K562 (cell line): ENCODE measurements around the gene PRM1. TPM values are rescaled to one million over a fixed set of nuclear protein-coding genes. Genes with fewer than 3 reads are reported as not detected.

Experiments used
- FOSL1 ChIP-seq: fragments of 200-800 bp; sonication (Bioruptor generic); conservative IDR thresholded peaks from 2 replicates; pipeline ENCODE4 v1.6.1; 2016; ENCODE audit warnings: missing genetic modification characterization, missing compliant biosample characterization
- LCOR ChIP-seq: sonication (generic); formaldehyde crosslinking; IDR thresholded peaks from 2 replicates; pipeline ENCODE4 v1.8.0; 2022; ENCODE audit warnings: mild to moderate bottlenecking, missing genetic modification reagents
- OTX1 ChIP-seq: fragments of 450-650 bp; formaldehyde crosslinking; IDR thresholded peaks from 2 replicates; pipeline ENCODE4 v1.4.0; 2022; ENCODE audit warnings: mild to moderate bottlenecking
- RBM39 ChIP-seq: fragments of 200-400 bp; formaldehyde crosslinking; optimal IDR thresholded peaks from 2 replicates; pipeline ENCODE3; 2018; ENCODE audit warnings: low read depth, low read length
- SAFB ChIP-seq: fragments of 200-400 bp; formaldehyde crosslinking; IDR thresholded peaks from 2 replicates; pipeline ENCODE4 v1.6.1; 2017; ENCODE audit warnings: low read depth, low read length, borderline replicate concordance
- SMC3 ChIP-seq: conservative IDR thresholded peaks from 2 replicates; pipeline ENCODE4 v1.6.1; 2011; ENCODE audit warnings: low read depth, low read length, improper control_type of control experiment; ENCODE audit not compliant: insufficient read depth
- ZKSCAN1 ChIP-seq: fragments of 150-350 bp; IDR thresholded peaks from 2 replicates; pipeline ENCODE4 v1.6.1; 2016; ENCODE audit warnings: low read depth, low read length
- ZNF184 ChIP-seq: sonication (generic); formaldehyde crosslinking; IDR thresholded peaks from 2 replicates; pipeline ENCODE4 v1.5.0; 2020; ENCODE audit warnings: missing genetic modification reagents
- polyA plus RNA-seq, 8 experiments: library from polyadenylated mRNA; depleted of rRNA in 4 of 8; stranded (reverse) in 5 of 8; unstranded in 3 of 8; fragments of >200 nt; fragmentation: Nextera tagmentation in 2 of 8; fragmentation: Illumina TruSeq in 1 of 8; extraction: Ambion mirVana in 2 of 8; extraction: Trizol in 1 of 8; gene quantifications; 2 replicates each; pipeline versions ENCODE4 v1.2.1 to v1.2.3, GENCODE V29; 2011 to 2014; ENCODE audit warnings: inconsistent platforms in 1 of 8, missing spikeins in 1 of 8
- total RNA-seq, 7 experiments: library from RNA; depleted of rRNA in 6 of 7; stranded (reverse); fragments of >200 nt in 6 of 7; fragmentation: Illumina TruSeq in 2 of 7; extraction: Trizol in 2 of 7; gene quantifications; 2 replicates each; pipeline versions ENCODE4 v1.2.1 to v1.2.3, GENCODE V29; 2011 to 2021; ENCODE audit warnings: low replicate concordance in 1 of 7
- TF ChIP-seq, protein P1 (sequence below): fragments of 450-650 bp; conservative IDR thresholded peaks from 2 replicates; pipeline ENCODE4 v1.6.1; 2016; ENCODE audit warnings: missing genetic modification characterization, low read depth, mild to moderate bottlenecking, missing compliant biosample characterization, moderate library complexity
- TF ChIP-seq, protein P2 (sequence below): IDR thresholded peaks from 2 replicates; pipeline ENCODE4 v1.6.1; 2011; ENCODE audit not compliant: insufficient read length; ENCODE audit errors: extremely low read depth
- TF ChIP-seq, protein P3 (sequence below): sonication (generic); IDR thresholded peaks from 2 replicates; pipeline ENCODE4 v1.6.1; 2016
- TF ChIP-seq, protein P4 (sequence below), 2 experiments: fragments of 450-650 bp in 1 of 2; sonication (generic) in 1 of 2; formaldehyde crosslinking in 1 of 2; IDR thresholded peaks; 2 replicates each; pipeline versions ENCODE4 v1.7.1 to v1.9.0; 2016 to 2022; ENCODE audit warnings: inconsistent platforms in 1 of 2, mild to moderate bottlenecking in 1 of 2, missing genetic modification reagents in 1 of 2

PRM1 gene
- total and polyA plus RNA-seq, 9 of the 15 experiments (the other 6 are each of a cell fraction or from before 2014, with no cell fraction given): not detected

DNA sequence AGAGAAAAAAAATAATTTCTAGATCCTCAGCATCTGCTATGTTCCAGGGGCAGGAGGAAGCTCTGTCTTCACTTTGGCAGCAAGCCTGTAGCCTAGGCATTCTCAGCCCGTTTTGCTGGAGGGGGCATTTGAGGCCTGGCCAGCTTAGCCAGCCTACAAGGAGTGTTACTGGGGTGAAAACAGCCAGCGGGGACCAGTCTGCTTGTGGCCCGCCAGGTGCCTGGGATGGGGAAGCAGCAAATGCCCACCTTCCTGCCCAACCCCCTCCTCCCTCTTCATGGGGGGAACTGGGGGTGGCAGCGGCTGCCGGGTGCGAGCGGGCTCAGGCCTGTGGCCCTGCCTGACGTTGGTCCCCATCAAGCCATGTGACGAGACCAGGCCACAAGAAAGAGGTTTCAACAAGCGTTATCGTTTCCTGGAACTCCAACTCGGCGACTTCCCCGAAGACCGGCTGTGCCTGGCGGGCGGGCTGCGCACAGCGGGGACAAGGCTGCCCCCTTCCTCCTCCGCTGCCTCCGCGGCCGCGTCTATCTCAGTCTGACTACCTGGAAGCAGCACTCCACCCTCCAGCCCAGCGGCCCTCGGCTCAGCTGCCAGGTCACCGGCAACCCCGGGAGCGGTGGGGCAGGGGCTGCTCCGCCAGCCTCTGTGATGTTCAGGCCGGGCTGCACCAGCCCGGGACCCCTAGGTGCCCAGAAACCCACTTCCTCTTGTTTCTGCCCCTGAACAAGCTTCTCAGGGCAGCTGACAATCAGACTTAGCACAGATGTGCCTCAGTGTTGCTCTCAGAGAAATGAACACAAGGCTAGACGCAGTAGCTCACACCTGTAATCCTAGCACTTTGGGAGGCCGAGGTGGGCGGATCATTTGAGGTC, 48.0 kb downstream of the PRM1 start (continued):
- TF ChIP-seq, protein P1, sequence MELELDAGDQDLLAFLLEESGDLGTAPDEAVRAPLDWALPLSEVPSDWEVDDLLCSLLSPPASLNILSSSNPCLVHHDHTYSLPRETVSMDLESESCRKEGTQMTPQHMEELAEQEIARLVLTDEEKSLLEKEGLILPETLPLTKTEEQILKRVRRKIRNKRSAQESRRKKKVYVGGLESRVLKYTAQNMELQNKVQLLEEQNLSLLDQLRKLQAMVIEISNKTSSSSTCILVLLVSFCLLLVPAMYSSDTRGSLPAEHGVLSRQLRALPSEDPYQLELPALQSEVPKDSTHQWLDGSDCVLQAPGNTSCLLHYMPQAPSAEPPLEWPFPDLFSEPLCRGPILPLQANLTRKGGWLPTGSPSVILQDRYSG: peak; percentile 93
- TF ChIP-seq RBM39 (no peak), OTX1 (no peak), SAFB (no peak), ZKSCAN1 (0 out of 2 replicates have a peak, but pooled peaks have one; percentile 55), ZNF184 (CRISPR knock-in tag) (no peak), SMC3 (no peak), LCOR (0 out of 2 replicates have a peak, but pooled peaks have one; percentile 45), FOSL1 (tag) (peak; percentile 68)
- TF ChIP-seq, protein P2, sequence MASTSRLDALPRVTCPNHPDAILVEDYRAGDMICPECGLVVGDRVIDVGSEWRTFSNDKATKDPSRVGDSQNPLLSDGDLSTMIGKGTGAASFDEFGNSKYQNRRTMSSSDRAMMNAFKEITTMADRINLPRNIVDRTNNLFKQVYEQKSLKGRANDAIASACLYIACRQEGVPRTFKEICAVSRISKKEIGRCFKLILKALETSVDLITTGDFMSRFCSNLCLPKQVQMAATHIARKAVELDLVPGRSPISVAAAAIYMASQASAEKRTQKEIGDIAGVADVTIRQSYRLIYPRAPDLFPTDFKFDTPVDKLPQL: no peak
- TF ChIP-seq, protein P3, sequence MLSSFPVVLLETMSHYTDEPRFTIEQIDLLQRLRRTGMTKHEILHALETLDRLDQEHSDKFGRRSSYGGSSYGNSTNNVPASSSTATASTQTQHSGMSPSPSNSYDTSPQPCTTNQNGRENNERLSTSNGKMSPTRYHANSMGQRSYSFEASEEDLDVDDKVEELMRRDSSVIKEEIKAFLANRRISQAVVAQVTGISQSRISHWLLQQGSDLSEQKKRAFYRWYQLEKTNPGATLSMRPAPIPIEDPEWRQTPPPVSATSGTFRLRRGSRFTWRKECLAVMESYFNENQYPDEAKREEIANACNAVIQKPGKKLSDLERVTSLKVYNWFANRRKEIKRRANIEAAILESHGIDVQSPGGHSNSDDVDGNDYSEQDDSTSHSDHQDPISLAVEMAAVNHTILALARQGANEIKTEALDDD: no peak
- TF ChIP-seq, protein P4, sequence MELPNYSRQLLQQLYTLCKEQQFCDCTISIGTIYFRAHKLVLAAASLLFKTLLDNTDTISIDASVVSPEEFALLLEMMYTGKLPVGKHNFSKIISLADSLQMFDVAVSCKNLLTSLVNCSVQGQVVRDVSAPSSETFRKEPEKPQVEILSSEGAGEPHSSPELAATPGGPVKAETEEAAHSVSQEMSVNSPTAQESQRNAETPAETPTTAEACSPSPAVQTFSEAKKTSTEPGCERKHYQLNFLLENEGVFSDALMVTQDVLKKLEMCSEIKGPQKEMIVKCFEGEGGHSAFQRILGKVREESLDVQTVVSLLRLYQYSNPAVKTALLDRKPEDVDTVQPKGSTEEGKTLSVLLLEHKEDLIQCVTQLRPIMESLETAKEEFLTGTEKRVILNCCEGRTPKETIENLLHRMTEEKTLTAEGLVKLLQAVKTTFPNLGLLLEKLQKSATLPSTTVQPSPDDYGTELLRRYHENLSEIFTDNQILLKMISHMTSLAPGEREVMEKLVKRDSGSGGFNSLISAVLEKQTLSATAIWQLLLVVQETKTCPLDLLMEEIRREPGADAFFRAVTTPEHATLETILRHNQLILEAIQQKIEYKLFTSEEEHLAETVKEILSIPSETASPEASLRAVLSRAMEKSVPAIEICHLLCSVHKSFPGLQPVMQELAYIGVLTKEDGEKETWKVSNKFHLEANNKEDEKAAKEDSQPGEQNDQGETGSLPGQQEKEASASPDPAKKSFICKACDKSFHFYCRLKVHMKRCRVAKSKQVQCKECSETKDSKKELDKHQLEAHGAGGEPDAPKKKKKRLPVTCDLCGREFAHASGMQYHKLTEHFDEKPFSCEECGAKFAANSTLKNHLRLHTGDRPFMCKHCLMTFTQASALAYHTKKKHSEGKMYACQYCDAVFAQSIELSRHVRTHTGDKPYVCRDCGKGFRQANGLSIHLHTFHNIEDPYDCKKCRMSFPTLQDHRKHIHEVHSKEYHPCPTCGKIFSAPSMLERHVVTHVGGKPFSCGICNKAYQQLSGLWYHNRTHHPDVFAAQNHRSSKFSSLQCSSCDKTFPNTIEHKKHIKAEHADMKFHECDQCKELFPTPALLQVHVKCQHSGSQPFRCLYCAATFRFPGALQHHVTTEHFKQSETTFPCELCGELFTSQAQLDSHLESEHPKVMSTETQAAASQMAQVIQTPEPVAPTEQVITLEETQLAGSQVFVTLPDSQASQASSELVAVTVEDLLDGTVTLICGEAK (IDR thresholded peaks at IDR 0.05): peak; percentile 23; the same call in 1 of the 2 replicates
- TF ChIP-seq, protein P4 (CRISPR knock-in tag; IDR thresholded peaks at IDR 0.05): no peak
